Testis (tissue), 2 donors: ENCODE results near the gene PXMP4.

Experiments
- POLR2A ChIP-seq: fragments of 450-650 bp; IDR thresholded peaks from one replicate; pipeline ENCODE4 v1.6.1; 2017; ENCODE audit warnings: antibody characterized with exemption, mild to moderate bottlenecking, moderate library complexity
- TF ChIP-seq, protein P1 (sequence below), 3 experiments: fragments of 450-650 bp in 2 of 3; fragments of 200-600 bp in 1 of 3; sonication (generic) in 1 of 3; IDR thresholded peaks; one replicate each; pipeline ENCODE4 v1.5.1; 2016 to 2019; ENCODE audit warnings: antibody characterized with exemption in 3 of 3, mild to moderate bottlenecking in 2 of 3, moderate library complexity in 1 of 3

DNA sequence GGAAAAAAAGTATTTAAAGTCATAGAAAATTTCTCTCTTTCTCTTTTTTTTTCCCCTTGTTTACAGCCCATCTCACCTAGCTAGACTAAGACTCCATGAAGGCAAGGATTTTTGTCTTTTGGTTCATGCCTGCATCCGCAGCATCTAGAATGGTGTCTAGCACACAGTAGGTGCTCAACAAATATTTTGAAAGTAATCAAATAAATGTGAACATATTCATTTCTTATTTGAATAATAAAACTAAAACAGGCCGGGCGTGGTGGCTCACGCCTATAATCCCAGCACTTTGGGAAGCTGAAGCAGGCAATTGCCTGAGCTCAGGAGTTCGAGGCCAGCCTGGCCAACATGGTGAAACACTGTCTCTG lies 7.0 kb upstream of the PXMP4 start:
- TF ChIP-seq, protein P1, sequence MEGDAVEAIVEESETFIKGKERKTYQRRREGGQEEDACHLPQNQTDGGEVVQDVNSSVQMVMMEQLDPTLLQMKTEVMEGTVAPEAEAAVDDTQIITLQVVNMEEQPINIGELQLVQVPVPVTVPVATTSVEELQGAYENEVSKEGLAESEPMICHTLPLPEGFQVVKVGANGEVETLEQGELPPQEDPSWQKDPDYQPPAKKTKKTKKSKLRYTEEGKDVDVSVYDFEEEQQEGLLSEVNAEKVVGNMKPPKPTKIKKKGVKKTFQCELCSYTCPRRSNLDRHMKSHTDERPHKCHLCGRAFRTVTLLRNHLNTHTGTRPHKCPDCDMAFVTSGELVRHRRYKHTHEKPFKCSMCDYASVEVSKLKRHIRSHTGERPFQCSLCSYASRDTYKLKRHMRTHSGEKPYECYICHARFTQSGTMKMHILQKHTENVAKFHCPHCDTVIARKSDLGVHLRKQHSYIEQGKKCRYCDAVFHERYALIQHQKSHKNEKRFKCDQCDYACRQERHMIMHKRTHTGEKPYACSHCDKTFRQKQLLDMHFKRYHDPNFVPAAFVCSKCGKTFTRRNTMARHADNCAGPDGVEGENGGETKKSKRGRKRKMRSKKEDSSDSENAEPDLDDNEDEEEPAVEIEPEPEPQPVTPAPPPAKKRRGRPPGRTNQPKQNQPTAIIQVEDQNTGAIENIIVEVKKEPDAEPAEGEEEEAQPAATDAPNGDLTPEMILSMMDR (IDR thresholded peaks at IDR 0.05), result no peak
- no peak for TF ChIP-seq POLR2A
